ENCODE measurements around the gene SLC25A36.

DNA sequence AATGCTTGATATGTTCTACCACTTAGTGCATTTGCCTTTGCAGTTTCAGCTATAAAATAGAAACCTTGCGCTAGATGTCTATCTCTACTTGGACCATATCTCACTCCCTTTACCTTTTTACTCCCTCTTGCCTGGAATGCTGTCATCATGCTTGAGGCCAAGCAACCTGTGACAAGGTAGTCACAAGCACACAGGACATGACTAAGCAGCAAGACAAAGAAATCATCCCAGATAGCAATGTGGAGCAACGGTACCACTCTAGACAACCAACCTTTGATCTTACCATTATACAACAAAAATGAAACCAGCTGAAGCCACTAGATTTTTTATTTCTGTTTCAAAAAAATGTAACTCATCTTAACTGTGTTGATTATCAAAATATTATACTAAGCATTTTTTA lies 59.0 kb downstream of the SLC25A36 start:
- TF ChIP-seq, protein P1, sequence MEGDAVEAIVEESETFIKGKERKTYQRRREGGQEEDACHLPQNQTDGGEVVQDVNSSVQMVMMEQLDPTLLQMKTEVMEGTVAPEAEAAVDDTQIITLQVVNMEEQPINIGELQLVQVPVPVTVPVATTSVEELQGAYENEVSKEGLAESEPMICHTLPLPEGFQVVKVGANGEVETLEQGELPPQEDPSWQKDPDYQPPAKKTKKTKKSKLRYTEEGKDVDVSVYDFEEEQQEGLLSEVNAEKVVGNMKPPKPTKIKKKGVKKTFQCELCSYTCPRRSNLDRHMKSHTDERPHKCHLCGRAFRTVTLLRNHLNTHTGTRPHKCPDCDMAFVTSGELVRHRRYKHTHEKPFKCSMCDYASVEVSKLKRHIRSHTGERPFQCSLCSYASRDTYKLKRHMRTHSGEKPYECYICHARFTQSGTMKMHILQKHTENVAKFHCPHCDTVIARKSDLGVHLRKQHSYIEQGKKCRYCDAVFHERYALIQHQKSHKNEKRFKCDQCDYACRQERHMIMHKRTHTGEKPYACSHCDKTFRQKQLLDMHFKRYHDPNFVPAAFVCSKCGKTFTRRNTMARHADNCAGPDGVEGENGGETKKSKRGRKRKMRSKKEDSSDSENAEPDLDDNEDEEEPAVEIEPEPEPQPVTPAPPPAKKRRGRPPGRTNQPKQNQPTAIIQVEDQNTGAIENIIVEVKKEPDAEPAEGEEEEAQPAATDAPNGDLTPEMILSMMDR (IDR thresholded peaks at IDR 0.05; ENCODE audit: extremely low read depth in 1 of 2, insufficient read depth in 1 of 2, low read depth in 1 of 2, low read length in 2 of 2), result no peak
- TF ChIP-seq POLR2A (IDR thresholded peaks at IDR 0.05; ENCODE audit: low read depth, low read length), result no peak
- no peak for TF ChIP-seq EZH2 (IDR thresholded peaks at IDR 0.05; ENCODE audit: borderline replicate concordance, low read depth, low read length, severe bottlenecking)
- TF ChIP-seq FOS (IDR thresholded peaks at IDR 0.05; ENCODE audit: borderline replicate concordance, insufficient read depth, low read length), result no peak
- no peak for TF ChIP-seq POLR2AphosphoS5 (IDR thresholded peaks at IDR 0.05; ENCODE audit: insufficient read depth, low read depth, low read length)
- no peak for TF ChIP-seq JUN (IDR thresholded peaks at IDR 0.05; ENCODE audit: borderline replicate concordance, insufficient read depth, insufficient read length, low read depth)
- no peak for TF ChIP-seq MYC (IDR thresholded peaks at IDR 0.05; ENCODE audit: low read depth, low read length)
- no peak for TF ChIP-seq GATA2 (IDR thresholded peaks at IDR 0.05; ENCODE audit: insufficient read depth, insufficient read length, low read depth, low read length)
- TF ChIP-seq, protein P2, sequence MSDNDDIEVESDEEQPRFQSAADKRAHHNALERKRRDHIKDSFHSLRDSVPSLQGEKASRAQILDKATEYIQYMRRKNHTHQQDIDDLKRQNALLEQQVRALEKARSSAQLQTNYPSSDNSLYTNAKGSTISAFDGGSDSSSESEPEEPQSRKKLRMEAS (IDR thresholded peaks at IDR 0.05; ENCODE audit: insufficient read depth, insufficient read length), result no peak

Data from endothelial cell of umbilical vein (primary cell).